GM23248 (cell line): ENCODE results near the gene EXD3.

Experiments
- EZH2 ChIP-seq: fragments of 200-600 bp; sonication (generic); IDR thresholded peaks from 2 replicates; pipeline ENCODE4 v1.6.1; 2018; ENCODE audit warnings: antibody characterized with exemption, mild to moderate bottlenecking; ENCODE audit not compliant: insufficient read depth, poor library complexity, severe bottlenecking
- EZH2phosphoT487 ChIP-seq: fragments of 200-600 bp; sonication (generic); IDR thresholded peaks from 2 replicates; pipeline ENCODE4 v1.6.1; 2018; ENCODE audit warnings: antibody characterized with exemption, moderate library complexity, mild to moderate bottlenecking, low read depth; ENCODE audit not compliant: insufficient read depth

- TF ChIP-seq EZH2 (no peak), EZH2phosphoT487 (no peak)
Observed at GRCh38 chr9:137376386-137376785, 46.6 kb downstream of the EXD3 start.
